Psoas muscle (tissue), 8 donors: ENCODE data around the gene FBXW11. TPM values are rescaled to one million over a fixed set of nuclear protein-coding genes. Genes with fewer than 3 reads are reported as not detected.

Experiments used
- ATAC-seq, 4 donors: fragments of 200-7000 bp; cut with Tn5 transposase; one replicate each; pipeline ENCODE4 v1.9.1; 2020; ENCODE audit warnings: moderate library complexity in 3 of 4, mild to moderate bottlenecking in 2 of 4
- DNase-seq, 2 donors: peaks; one replicate each; pipeline ENCODE4 v3.0.0-alpha.2; 2020
- H3K27ac ChIP-seq: fragments of 200-600 bp; one replicate; pipeline ENCODE4 v1.8.0; 2022
- H3K27me3 ChIP-seq, 3 donors: fragments of 200-600 bp in 1 of 3; one replicate each; pipeline versions ENCODE4 v1.6.1 to v1.8.0; 2013 to 2022; ENCODE audit warnings: low read length in 2 of 3, mild to moderate bottlenecking in 2 of 3, moderate library complexity in 1 of 3; ENCODE audit not compliant: insufficient read depth in 3 of 3
- H3K36me3 ChIP-seq, 2 donors: fragments of 200-600 bp in 1 of 2; one replicate each; pipeline versions ENCODE4 v1.6.1 to v1.8.0; 2013 to 2022; ENCODE audit warnings: low read depth in 1 of 2, mild to moderate bottlenecking in 1 of 2, moderate library complexity in 1 of 2; ENCODE audit not compliant: insufficient read depth in 1 of 2
- H3K4me1 ChIP-seq: fragments of 200-600 bp; one replicate; pipeline ENCODE4 v1.8.0; 2022
- H3K4me3 ChIP-seq: fragments of 200-600 bp; one replicate; pipeline ENCODE4 v1.8.0; 2022; ENCODE audit warnings: mild to moderate bottlenecking
- H3K9me3 ChIP-seq: fragments of 200-600 bp; one replicate; pipeline ENCODE4 v1.8.0; 2022
- whole genome bisulfite sequencing, 3 donors: extraction: QIAGEN DNeasy Blood & Tissue Kit; methylation state at CpG; one replicate each; pipeline versions ENCODE4 v1.1.6 to v1.1.7; 2013; 5-methylcytosine and 5-hydroxymethylcytosine counted together
- intact Hi-C, 2 donors: fragments of 100-400 bp; cut with DNase I; formaldehyde crosslinking; loops; one replicate each; pipeline versions ENCODE4 v1.11.0 to v1.14.2; 2022
- polyA plus RNA-seq, 3 donors: library from polyadenylated mRNA; stranded (reverse); fragments of 200-250 nt; gene quantifications; one replicate each; pipeline ENCODE4 v1.2.3, GENCODE V29; 2013
- total RNA-seq, 4 donors: library from RNA; stranded (reverse); fragmentation: NEBNext Ultra II Directional in 2 of 4; extraction: Animal tissue kit (Norgen Biotek cat#: 25700) in 2 of 4; gene quantifications; one replicate each; pipeline versions ENCODE4 v1.2.1 to v1.2.4, GENCODE V29; 2021 to 2023
- TF ChIP-seq, protein P1 (sequence below): fragments of 200-600 bp; IDR thresholded peaks from one replicate; pipeline ENCODE4 v1.8.0; 2022; ENCODE audit warnings: antibody characterized with exemption
- donor health status: healthy with polysubstance abuse.
- donor health status: DM: no; HTN: no; CAD: no; lungs with moderate emphysema.
- donor health status: Bipolar disorder and iron deficiency.
- donor health status: healthy.
- donor health status: DM: yes; HTN: yes; CAD: no.
- donor health status: DM: no; HTN: no; CAD: no.
- donor health status: DM: no; HTN: no; CAD: no.
- donor health status: DM: yes; HTN: yes; CAD: no.

The FBXW11 gene
- total and polyA plus RNA-seq, 7 donors: 14.7 to 62.8 (median 50.1) TPM

DNA sequence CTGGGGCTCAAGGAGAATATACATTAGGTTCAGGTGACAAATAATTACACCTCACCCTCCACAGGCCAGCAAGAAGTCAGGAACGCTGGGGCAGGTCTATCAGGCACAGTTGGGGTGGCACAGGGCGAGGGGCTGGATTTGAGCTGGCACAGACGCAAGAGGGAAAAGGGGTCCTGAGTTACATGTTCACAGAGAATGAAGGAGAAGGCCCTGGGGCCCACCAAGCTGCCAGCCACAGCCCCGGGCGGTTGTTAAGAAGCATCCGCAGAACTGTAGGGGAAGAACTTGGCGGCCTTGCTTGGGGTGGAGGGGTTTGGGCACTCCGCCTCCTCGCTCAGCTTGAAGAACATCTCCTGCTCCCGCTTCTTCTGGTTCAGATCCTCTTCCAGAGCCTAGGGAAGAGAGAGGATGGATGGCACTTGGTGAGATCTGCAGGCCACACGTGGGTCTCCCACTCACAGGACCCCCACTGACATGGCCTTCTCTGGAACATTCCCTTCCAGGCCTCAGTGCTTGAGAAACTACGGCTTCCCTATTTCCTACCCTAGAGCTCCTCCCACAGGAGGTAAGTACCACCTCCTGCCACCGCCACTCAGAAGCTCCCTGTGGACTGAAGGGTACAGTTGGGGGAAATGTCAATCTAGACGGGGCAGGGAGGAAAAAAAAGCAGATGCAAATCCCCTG lies 38.3 kb upstream of the FBXW11 start:
- H3K9me3 ChIP-seq: no peaks in the 10 kb centered on the region
- peaks cover 0 to 8% of the 10 kb centered on the region in 2 donors for H3K36me3 ChIP-seq
- peaks cover 5% of the 10 kb centered on the region for H3K4me1 ChIP-seq
- intact Hi-C loops: loop anchor here (5.0 to 10.0 kb wide), 3 partner anchors 132 to 622 kb away; no protein-coding TSS in a partner anchor
- H3K4me3 ChIP-seq: no peak overlapping the region
- TF ChIP-seq, protein P1, sequence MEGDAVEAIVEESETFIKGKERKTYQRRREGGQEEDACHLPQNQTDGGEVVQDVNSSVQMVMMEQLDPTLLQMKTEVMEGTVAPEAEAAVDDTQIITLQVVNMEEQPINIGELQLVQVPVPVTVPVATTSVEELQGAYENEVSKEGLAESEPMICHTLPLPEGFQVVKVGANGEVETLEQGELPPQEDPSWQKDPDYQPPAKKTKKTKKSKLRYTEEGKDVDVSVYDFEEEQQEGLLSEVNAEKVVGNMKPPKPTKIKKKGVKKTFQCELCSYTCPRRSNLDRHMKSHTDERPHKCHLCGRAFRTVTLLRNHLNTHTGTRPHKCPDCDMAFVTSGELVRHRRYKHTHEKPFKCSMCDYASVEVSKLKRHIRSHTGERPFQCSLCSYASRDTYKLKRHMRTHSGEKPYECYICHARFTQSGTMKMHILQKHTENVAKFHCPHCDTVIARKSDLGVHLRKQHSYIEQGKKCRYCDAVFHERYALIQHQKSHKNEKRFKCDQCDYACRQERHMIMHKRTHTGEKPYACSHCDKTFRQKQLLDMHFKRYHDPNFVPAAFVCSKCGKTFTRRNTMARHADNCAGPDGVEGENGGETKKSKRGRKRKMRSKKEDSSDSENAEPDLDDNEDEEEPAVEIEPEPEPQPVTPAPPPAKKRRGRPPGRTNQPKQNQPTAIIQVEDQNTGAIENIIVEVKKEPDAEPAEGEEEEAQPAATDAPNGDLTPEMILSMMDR: no peak
- DNase-seq (no peak), ATAC-seq (no peak)
- 83 to 87% (median 85%) methylated on average over 14 of the region's 14 CpGs for WGBS, 3 donors
- H3K27me3 ChIP-seq: no peaks in the 10 kb centered on the region
- no peak overlapping the region for H3K27ac ChIP-seq

DNA sequence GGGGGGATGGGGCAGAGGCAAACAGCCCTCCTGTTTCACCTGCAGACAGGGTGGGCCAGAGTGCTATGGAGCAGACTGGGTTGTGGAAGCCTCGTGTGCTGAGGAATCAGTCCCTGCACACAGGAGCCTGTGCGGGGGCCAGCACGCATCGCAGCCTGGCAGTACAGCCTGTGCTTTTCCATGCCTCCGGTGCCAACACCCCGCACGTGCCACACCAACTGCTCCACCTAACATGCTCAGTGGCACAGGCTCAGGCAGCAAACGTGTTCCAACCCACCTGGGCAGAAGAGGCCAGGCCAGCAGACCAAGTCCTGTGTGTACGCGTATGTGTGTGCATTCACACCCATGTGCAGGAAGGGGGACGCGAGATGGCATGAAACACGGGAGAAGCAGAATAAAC lies 37.4 kb upstream of the FBXW11 start:
- Histone ChIP-seq H3K36me3 (peaks cover 0 to 8% of the 10 kb centered on the region in 2 donors), H3K4me3 (no peak overlapping the region), H3K27me3 (no peaks in the 10 kb centered on the region), H3K27ac (no peak overlapping the region), H3K9me3 (no peaks in the 10 kb centered on the region), H3K4me1 (peaks cover 6% of the 10 kb centered on the region)
- WGBS, 3 donors: 66 to 83% (median 76%) methylated on average over 13 of the region's 13 CpGs
- DNase-seq (no peak), ATAC-seq (no peak)
- intact Hi-C loops: loop anchor here (5.0 to 10.0 kb wide), 3 partner anchors 132 to 622 kb away; no protein-coding TSS in a partner anchor
- TF ChIP-seq, protein P1: no peak

DNA sequence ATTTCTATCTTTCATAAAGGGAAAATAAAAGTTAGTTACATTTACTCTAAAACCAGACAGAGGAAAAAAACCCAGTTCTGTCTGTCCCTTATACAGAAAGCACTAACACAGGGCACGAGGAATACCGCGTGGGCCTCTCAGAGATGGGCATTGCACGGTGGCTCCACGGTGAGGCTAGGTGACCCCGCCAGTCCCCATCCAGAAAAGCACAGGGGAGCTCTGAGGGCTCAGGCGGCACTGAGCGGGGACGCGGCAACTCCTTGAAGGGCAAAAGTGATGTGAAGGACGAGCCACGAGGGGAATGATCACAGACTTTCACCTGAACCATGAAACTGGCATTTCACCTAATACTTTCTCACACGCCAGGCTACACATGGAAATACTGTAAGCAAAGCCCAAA lies 35.7 kb upstream of the FBXW11 start:
- Histone ChIP-seq H3K4me3 (no peak overlapping the region), H3K27ac (no peak overlapping the region), H3K27me3 (no peaks in the 10 kb centered on the region), H3K9me3 (no peaks in the 10 kb centered on the region), H3K36me3 (peaks cover 0 to 8% of the 10 kb centered on the region in 2 donors), H3K4me1 (peaks cover 6% of the 10 kb centered on the region)
- TF ChIP-seq, protein P1: no peak
- DNase-seq: no peak
- 85 to 92% (median 89%) methylated on average over 13 of the region's 13 CpGs for WGBS, 3 donors
- intact Hi-C loops: loop anchor here (5.0 to 10.0 kb wide), 3 partner anchors 130 to 620 kb away; no protein-coding TSS in a partner anchor
- no peak for ATAC-seq

DNA sequence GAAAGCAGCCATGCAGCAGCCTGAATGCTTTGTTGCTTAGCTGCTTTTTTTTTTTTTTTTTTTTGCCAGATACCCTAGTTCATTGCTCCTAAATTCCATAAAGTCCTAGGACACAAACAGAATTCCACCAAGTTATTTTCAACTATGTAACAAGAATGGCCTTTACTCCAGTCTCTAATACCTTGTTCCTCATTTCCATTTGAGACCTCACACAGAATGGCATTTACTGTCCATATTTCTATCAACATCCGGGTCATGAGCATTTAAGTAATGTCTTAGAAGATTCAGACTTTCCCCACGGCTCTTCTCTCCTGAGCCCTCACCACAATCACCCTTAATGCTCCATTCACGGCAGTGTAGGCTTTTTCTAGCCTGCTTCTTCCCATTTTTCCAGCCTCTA lies 31.7 kb upstream of the FBXW11 start:
- no peak overlapping the region for H3K27ac ChIP-seq
- no peak for ATAC-seq
- H3K27me3 ChIP-seq: no peaks in the 10 kb centered on the region
- WGBS, 3 donors: 66 to 78% (median 73%) methylated on average over 3 of the region's 3 CpGs
- DNase-seq: no peak
- intact Hi-C loops: no loop called here
- TF ChIP-seq, protein P1: no peak
- H3K4me1 ChIP-seq: peaks cover 6% of the 10 kb centered on the region
- H3K4me3 ChIP-seq: no peak overlapping the region
- no peaks in the 10 kb centered on the region for H3K36me3 ChIP-seq
- no peaks in the 10 kb centered on the region for H3K9me3 ChIP-seq

DNA sequence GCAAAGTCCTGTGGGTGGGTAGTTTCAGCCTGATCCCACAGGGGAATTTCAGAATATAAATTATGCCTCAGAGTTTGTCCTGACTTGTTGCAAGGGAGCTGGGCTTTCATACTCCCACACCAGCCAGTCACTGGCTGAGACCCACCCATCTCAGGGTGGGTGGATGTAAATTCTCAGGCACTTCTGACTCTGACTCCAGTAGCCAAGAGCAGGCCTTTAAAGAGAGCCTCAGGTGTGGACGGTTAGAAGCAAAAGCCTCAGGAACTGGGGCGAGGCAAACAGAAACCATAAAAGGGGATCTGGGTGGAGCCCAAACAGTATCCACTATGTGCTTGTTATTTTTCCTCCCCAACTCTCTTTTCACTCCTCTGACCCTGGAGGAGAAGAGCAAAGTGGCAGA lies 28.6 kb upstream of the FBXW11 start:
- DNase-seq: no peak
- Histone ChIP-seq H3K4me1 (peaks cover 4% of the 10 kb centered on the region), H3K36me3 (no peaks in the 10 kb centered on the region), H3K27ac (no peak overlapping the region), H3K27me3 (no peaks in the 10 kb centered on the region), H3K9me3 (no peaks in the 10 kb centered on the region), H3K4me3 (no peak overlapping the region)
- intact Hi-C loops: no loop called here
- WGBS, 3 donors: 56 to 71% (median 69%) methylated on average over 2 of the region's 2 CpGs
- ATAC-seq: no peak
- TF ChIP-seq, protein P1: no peak
